GM12878 (cell line): ENCODE measurements around the gene TMTC3.

Source experiments
- CTCF ChIP-seq, 3 experiments: IDR thresholded peaks in 2 of 3; conservative IDR thresholded peaks in 1 of 3; 2 replicates each; pipeline ENCODE4 v1.5.1; 2011; ENCODE audit warnings: low read depth in 3 of 3, low read length in 3 of 3, mild to moderate bottlenecking in 3 of 3, control low read depth in 2 of 3, moderate library complexity in 2 of 3, inconsistent platforms in 1 of 3, mixed read lengths in 1 of 3; ENCODE audit not compliant: control insufficient read depth in 2 of 3, insufficient read depth in 1 of 3; ENCODE audit errors: extremely low read depth in 1 of 3
- MYC ChIP-seq: IDR thresholded peaks from 2 replicates; pipeline ENCODE4 v1.6.1; 2011; ENCODE audit warnings: mild to moderate bottlenecking, low read length, moderate library complexity, inconsistent platforms; ENCODE audit not compliant: insufficient read depth, insufficient replicate concordance, insufficient read length, severe bottlenecking
- POLR2AphosphoS5 ChIP-seq: IDR thresholded peaks from 2 replicates; pipeline ENCODE4 v1.6.1; 2011; ENCODE audit warnings: mild to moderate bottlenecking, low read length, inconsistent platforms
- PRDM15 ChIP-seq: fragments of 450-650 bp; formaldehyde crosslinking; IDR thresholded peaks from 2 replicates; pipeline ENCODE4 v1.4.0; 2020; ENCODE audit warnings: mild to moderate bottlenecking, moderate library complexity
- SMAD1 ChIP-seq: fragments of 450-650 bp; IDR thresholded peaks from 2 replicates; pipeline ENCODE4 v1.6.1; 2018; ENCODE audit warnings: mild to moderate bottlenecking, low read depth; ENCODE audit not compliant: partially characterized antibody
- TBL1XR1 ChIP-seq: IDR thresholded peaks from 2 replicates; pipeline ENCODE4 v1.6.1; 2012; ENCODE audit warnings: low read depth, low read length, improper control_type of control experiment
- ZNF24 ChIP-seq: fragments of 450-650 bp; IDR thresholded peaks from 2 replicates; pipeline ENCODE4 v1.6.1; 2017; ENCODE audit warnings: antibody characterized with exemption, mild to moderate bottlenecking

GRCh38 chr12:88242571-88242925, 100.4 kb downstream of the TMTC3 start:
- no peak for TF ChIP-seq POLR2AphosphoS5
- no peak for TF ChIP-seq TBL1XR1
- no peak for TF ChIP-seq SMAD1
- no peak for TF ChIP-seq ZNF24
- TF ChIP-seq PRDM15 (CRISPR knock-in tag) = no peak
- no peak for TF ChIP-seq CTCF (IDR thresholded peaks at IDR 0.05 in 2 of 3, conservative IDR thresholded peaks at IDR 0.05 in 1 of 3; ENCODE audit: control insufficient read depth in 2 of 3, extremely low read depth in 1 of 3, insufficient read depth in 1 of 3, low read depth in 3 of 3, low read length in 3 of 3)
- TF ChIP-seq MYC = no peak
